ENCODE results near the gene USP33.

DNA sequence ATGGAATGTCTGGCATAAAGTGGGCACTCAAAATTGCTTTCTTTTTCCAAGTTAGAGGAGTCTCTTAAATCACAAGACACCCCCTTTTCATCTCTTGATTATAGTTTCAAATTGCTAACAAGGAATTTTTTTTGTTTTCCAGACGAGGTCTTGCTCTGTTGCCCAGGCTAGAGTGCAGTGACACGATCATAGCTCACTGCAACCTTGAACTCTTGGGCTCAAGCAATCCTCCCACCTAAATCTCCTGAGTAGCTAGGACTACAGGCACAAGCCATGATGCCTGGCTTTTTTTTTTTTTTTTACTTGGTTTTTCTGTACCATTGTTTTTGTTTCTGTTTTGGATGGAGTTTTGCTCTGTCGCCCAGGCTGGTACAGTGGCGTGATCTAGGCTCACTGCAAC is 98.0 kb downstream of the USP33 start:
- TF ChIP-seq, protein P1, sequence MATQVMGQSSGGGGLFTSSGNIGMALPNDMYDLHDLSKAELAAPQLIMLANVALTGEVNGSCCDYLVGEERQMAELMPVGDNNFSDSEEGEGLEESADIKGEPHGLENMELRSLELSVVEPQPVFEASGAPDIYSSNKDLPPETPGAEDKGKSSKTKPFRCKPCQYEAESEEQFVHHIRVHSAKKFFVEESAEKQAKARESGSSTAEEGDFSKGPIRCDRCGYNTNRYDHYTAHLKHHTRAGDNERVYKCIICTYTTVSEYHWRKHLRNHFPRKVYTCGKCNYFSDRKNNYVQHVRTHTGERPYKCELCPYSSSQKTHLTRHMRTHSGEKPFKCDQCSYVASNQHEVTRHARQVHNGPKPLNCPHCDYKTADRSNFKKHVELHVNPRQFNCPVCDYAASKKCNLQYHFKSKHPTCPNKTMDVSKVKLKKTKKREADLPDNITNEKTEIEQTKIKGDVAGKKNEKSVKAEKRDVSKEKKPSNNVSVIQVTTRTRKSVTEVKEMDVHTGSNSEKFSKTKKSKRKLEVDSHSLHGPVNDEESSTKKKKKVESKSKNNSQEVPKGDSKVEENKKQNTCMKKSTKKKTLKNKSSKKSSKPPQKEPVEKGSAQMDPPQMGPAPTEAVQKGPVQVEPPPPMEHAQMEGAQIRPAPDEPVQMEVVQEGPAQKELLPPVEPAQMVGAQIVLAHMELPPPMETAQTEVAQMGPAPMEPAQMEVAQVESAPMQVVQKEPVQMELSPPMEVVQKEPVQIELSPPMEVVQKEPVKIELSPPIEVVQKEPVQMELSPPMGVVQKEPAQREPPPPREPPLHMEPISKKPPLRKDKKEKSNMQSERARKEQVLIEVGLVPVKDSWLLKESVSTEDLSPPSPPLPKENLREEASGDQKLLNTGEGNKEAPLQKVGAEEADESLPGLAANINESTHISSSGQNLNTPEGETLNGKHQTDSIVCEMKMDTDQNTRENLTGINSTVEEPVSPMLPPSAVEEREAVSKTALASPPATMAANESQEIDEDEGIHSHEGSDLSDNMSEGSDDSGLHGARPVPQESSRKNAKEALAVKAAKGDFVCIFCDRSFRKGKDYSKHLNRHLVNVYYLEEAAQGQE (IDR thresholded peaks at IDR 0.05), result no peak
- TF ChIP-seq, protein P2, sequence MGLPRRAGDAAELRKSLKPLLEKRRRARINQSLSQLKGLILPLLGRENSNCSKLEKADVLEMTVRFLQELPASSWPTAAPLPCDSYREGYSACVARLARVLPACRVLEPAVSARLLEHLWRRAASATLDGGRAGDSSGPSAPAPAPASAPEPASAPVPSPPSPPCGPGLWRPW (IDR thresholded peaks at IDR 0.05), result no peak
- TF ChIP-seq NFE2L2 (conservative IDR thresholded peaks at IDR 0.05; ENCODE audit: low read length) (no peak), MAFK (IDR thresholded peaks at IDR 0.05; ENCODE audit: partially characterized antibody) (no peak)
